Epithelial cell of umbilical artery (primary cell): Measurements from ENCODE around the gene TMED6. TPM values are rescaled to one million over a fixed set of nuclear protein-coding genes. Genes with fewer than 3 reads are reported as not detected.

Experiments
- total RNA-seq: library from RNA; depleted of rRNA; stranded (reverse); fragments of >200 nt; gene quantifications from 2 replicates; pipeline ENCODE4 v1.2.3, GENCODE V29; 2014

Gene TMED6
- total RNA-seq, result not detected in 2 replicates

DNA sequence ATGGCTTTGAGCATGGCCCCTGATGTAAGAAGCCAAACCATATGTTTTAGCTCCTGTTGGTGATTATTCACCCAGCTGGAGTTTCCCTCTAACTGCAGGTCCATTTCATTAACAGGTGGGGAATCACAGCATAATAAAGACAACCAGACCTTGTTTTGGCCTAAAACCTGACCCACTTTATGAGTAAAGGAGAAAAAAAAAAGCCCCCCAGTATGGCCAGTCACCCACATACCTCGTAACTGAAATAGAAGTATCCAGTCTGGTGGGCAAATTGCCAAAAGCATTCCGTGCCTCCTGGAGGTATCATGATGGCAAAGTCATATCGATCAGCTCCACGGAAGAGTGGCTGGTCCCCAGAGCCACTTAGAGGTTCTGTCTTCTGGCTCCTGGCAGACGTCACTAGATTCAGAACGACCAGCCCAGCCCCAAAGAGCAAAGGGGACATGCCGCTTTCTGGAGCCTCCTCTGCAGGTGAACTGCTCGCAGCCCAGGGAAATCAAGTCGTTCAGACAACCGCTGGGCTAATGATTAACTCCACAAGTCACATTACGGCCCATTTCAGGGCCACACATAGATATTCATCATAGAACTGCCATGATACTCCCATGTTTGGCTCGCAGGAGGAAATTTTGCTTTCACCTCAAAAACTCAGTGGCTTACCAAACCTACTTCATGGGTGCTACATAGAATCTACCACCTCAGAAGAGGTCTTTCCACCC lies at the start of gene TMED6:
TMED6 (minus strand) TSS at position 478 of the 719 bp plus-strand sequence; CDS start at position 445, 33 bp downstream.

DNA sequence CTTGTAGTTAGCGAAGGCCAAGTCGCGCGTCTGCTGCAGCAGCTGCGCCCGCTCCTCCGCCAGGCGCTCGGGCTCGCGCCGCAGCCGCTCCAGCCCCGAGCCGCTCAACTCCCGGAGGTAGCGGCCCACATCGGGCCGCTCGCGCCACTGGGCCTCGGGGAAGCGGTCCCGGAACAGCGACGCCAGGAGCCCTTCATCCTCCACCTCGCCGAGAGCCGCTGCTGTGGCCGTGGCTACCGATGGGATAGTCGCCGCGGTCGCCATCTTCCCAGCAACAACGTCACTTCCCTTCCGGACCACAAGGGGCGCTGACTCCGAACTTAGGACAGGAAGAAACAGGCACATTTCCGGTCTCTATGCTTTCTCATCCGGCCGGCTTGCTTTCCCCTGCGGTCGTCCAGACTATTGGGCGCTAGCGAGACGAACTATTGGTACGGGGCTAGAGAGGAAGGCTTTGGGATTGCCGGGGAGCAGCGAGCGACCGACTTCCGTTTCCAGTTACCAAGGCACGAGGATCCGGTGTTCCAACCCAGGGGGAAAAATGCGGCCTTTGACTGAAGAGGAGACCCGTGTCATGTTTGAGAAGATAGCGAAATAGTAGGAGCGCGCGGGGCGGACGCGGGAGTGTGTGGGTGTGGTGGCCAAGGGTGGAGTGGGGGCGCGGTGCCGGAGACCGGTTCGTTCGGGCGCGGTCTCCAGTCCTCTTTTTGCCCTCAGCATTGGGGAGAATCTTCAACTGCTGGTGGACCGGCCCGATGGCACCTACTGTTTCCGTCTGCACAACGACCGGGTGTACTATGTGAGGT lies 12.1 kb downstream of the TMED6 start, which contains the start of the genes COG8 and NIP7:
COG8 (minus strand) TSS at position 276 of the 806 bp plus-strand sequence; CDS start at position 264, 12 bp downstream.
NIP7 (plus strand) TSS at position 484 of the 806 bp plus-strand sequence; CDS start at position 542, 58 bp downstream.

DNA sequence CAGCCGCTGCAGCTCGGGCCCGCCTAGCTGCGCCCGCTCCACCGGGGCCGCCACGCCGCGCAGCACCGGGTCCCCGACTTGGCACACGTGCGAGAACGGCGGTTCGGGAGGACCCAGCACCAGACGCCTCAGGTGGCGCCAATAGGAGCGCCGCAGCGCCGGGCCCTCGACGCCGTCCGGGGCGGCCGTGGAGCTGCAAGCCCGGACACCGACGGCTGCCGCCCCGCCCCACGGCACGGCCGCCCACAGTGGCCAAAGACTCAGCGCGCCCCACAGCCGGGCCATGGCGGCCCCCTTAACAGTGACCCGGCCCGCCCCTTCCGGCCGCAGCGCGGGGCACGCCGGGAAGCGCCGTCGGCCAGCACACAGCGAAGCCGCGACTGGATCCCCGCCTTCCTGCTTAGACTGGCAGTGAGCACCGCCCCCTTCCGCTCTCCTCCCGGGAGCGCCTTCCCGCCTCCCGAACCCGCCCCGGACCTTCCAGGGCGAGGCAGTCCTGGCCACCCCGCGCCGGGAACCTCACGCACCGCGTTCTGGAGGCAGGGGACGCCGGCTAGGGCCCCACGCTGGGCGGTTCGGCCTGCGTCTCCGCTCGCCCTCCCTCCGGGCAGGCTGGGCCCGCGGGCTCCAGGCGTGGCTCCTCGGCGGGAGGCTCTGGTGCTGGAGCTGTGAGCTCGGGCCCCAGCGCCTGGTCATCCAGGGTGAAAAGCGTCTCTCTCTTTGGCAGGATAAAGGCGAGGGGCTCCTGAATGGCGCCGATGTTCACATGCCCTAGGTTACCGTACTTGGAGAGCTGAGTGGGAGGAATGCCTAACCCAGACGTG lies 21.1 kb downstream of the TMED6 start, which contains the start of gene PDF:
PDF (minus strand) TSS at position 303 of the 824 bp plus-strand sequence; CDS start at position 285, 18 bp downstream.

DNA sequence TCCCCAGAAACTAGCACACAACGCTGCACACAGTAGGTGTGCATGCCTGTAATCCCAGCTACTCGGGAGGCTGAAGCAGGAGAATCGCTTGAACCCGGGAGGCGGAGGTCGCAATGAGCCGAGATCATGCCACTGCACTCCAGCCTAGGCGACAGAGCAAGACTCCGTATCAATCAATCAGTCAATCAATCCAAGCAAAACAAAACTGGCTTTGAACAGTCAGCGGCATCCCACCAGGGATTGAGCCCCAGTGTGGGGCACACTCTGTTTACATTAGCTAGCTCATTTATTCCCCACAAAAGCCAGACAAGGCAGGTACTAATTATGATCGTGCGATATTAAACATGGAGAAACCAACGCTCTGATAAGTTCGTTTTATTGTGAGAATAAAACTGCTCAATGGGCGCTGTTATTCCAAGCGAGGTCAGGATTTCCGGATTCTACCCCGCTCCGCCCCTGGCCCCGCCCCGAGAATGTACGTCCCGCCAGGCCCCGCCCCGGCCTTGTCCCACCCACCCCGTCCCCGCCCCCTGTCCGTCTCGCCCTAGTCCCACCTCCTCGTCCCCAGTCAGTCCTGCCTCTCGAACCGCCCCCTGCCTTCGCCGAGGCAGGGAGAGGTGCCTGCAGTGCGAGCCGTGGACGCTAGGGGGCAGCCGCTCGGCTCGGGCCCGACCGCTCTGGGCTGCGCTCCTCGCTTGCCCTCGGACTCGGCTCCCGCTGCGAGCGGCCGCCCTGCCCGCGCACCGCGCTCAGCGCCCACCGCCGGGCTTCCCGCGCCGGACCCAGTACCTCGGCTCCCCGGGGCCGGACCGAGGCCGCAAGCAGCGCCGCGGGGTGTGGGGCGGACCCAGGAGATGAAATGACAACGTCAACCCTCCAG lies 40.7 kb downstream of the TMED6 start, which contains the start of gene VPS4A:
VPS4A (plus strand) TSS at position 698 of the 880 bp plus-strand sequence; CDS start at position 860, 162 bp downstream.

Other genes with a start within 250 kb of the TMED6 start
- 0.32 and 1.1 TPM in 2 replicates for gene HAS3, start 246.1 kb downstream of the TMED6 start, total RNA-seq
- 59.1 and 66.9 TPM in 2 replicates for gene CHTF8, start 219.2 kb downstream of the TMED6 start, total RNA-seq
- 18.1 and 18.8 TPM in 2 replicates for gene UTP4, start 219.1 kb downstream of the TMED6 start, total RNA-seq
- gene SNTB2, start 164.6 kb downstream of the TMED6 start, total RNA-seq, result 20.1 and 37.7 TPM in 2 replicates
- gene VPS4A, start 40.4 kb downstream of the TMED6 start, total RNA-seq, result 40.0 and 40.7 TPM in 2 replicates
- 17.2 and 28.0 TPM in 2 replicates for gene PDF, start 21.2 kb downstream of the TMED6 start, total RNA-seq
- gene COG8, start 12.2 kb downstream of the TMED6 start, total RNA-seq, result 27.3 and 29.6 TPM in 2 replicates
- gene NIP7, start 12.0 kb downstream of the TMED6 start, total RNA-seq, result 43.2 and 48.5 TPM in 2 replicates
- gene TERF2, start 34.2 kb upstream of the TMED6 start, total RNA-seq, result 11.6 and 12.0 TPM in 2 replicates
- gene CYB5B, start 72.8 kb upstream of the TMED6 start, total RNA-seq, result 79.3 and 138 TPM in 2 replicates
- gene NFAT5, start 214.2 kb upstream of the TMED6 start, total RNA-seq, result 7.8 and 13.7 TPM in 2 replicates